ENCODE results near the gene CRB2. TPM values are rescaled to one million over a fixed set of nuclear protein-coding genes. Genes with fewer than 3 reads are reported as not detected.

Gene CRB2
- total and polyA plus RNA-seq, 2 of the 4 experiments (the other 2 are of a cell fraction), result not detected

DNA sequence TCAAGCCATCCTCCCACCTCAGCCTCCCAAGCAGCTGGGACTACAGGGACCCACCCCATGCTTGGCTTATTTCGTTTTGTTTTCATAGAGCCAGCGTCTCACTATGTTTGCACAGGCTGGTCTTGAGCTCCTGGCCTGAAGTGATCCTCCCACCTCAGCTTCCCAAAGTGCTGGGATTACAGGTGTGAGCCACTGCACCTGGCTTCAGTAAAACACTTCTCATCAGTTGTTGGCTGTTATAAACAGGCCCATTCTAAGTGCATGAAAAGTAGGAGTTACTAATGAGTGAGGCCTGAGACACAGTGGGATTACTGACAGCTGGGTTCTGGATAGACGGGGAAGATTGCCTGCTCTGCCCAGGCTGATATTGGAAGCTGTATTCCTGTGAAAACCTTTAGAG lies 3.5 kb downstream of the CRB2 start:
- Histone ChIP-seq H2AK5ac (ENCODE audit: low read depth, low read length) (no peak overlapping the region), H3K9me3 (ENCODE audit: control insufficient read depth, insufficient read depth, low read length) (no peaks in the 10 kb centered on the region), H3K4me2 (ENCODE audit: low read depth, low read length) (no peak overlapping the region), H3K14ac (replicated peaks; ENCODE audit: low read depth, low read length) (no peak overlapping the region), H3K36me3 (ENCODE audit: control insufficient read depth, insufficient read depth, low read length) (no peaks in the 10 kb centered on the region), H3K18ac (ENCODE audit: low read depth, low read length) (no peak overlapping the region), H3K23ac (ENCODE audit: low read depth, low read length) (no peak overlapping the region), H4K5ac (ENCODE audit: low read depth, low read length) (no peak overlapping the region), H2AK9ac (replicated peaks; ENCODE audit: low read depth, low read length, poor library complexity) (no peak overlapping the region), H2BK15ac (ENCODE audit: low read depth, low read length) (no peak overlapping the region), H3K79me1 (ENCODE audit: low read depth in 1 of 2, low read length in 2 of 2) (no peaks in the 10 kb centered on the region), H3K4ac (ENCODE audit: low read depth, low read length) (no peak overlapping the region), H2AFZ (replicated peaks; ENCODE audit: low read length, poor library complexity) (no peak overlapping the region), H4K91ac (ENCODE audit: insufficient read depth, low read depth, low read length) (no peak overlapping the region), H3K27ac (ENCODE audit: insufficient read depth, low read length) (no peak overlapping the region), H3K27me3 (ENCODE audit: control insufficient read depth, insufficient read depth, low read length) (peaks cover 29% of the 10 kb centered on the region), H3K56ac (ENCODE audit: extremely low read depth, insufficient read depth, low read length) (no peak overlapping the region), H2BK20ac (ENCODE audit: low read depth, low read length) (no peak overlapping the region), H3K9me1 (ENCODE audit: insufficient read depth, low read length) (no peaks in the 10 kb centered on the region), H3K4me3 (ENCODE audit: insufficient read depth, low read depth, low read length) (no peak overlapping the region), H2BK5ac (ENCODE audit: low read depth, low read length, poor library complexity, severe bottlenecking) (no peak overlapping the region), H4K8ac (ENCODE audit: low read depth in 2 of 2, low read length in 2 of 2) (no peak overlapping the region), H4K20me1 (ENCODE audit: insufficient read depth, low read length) (no peaks in the 10 kb centered on the region), H3K4me1 (ENCODE audit: control insufficient read depth, insufficient read depth, low read length) (peaks cover 9% of the 10 kb centered on the region; the same call in 1 of the 2 replicates), H2BK120ac (ENCODE audit: low read depth, low read length) (no peak overlapping the region), H3K9ac (ENCODE audit: low read depth, low read length) (no peak overlapping the region)
- intact Hi-C loops (cut with micrococcal nuclease) (loop anchor here (10.0 kb wide), 2 partner anchors 355 to 515 kb away; no protein-coding TSS in a partner anchor), in situ Hi-C loops (cut with MboI; ENCODE audit: low sequenced_read_pairs) (no loop called here), dilution Hi-C loops (cut with HindIII; ENCODE audit: low sequenced_read_pairs, unreplicated experiment) (no loop called here)
- BruUV-seq (replicated peaks), result no TSS peak
- ATAC-seq (ENCODE audit: low read depth) (no peak), DNase-seq (no peak)
- ChIA-PET POLR2A (ENCODE audit: unreplicated experiment) (no interaction called here), CTCF (interaction anchor here (0.6 to 1.1 kb wide), 3 partner anchors 10 to 125 kb away, joined by 4 to 6 read pairs (median 6); no protein-coding TSS in a partner anchor)
- TF ChIP-seq RFX5 (IDR thresholded peaks at IDR 0.05; ENCODE audit: low read depth, low read length) (no peak), MAZ (IDR thresholded peaks at IDR 0.05; ENCODE audit: borderline replicate concordance, low read depth, low read length) (no peak), USF2 (IDR thresholded peaks at IDR 0.05; ENCODE audit: low read depth, low read length) (no peak), CHD1 (IDR thresholded peaks at IDR 0.05; ENCODE audit: low read depth, low read length) (no peak), POLR2A (IDR thresholded peaks at IDR 0.05; ENCODE audit: low read depth, low read length) (no peak), FOS (IDR thresholded peaks at IDR 0.05; ENCODE audit: low read depth, low read length) (no peak), RAD21 (IDR thresholded peaks at IDR 0.05; ENCODE audit: low read length) (no peak)
- TF ChIP-seq, protein P1, sequence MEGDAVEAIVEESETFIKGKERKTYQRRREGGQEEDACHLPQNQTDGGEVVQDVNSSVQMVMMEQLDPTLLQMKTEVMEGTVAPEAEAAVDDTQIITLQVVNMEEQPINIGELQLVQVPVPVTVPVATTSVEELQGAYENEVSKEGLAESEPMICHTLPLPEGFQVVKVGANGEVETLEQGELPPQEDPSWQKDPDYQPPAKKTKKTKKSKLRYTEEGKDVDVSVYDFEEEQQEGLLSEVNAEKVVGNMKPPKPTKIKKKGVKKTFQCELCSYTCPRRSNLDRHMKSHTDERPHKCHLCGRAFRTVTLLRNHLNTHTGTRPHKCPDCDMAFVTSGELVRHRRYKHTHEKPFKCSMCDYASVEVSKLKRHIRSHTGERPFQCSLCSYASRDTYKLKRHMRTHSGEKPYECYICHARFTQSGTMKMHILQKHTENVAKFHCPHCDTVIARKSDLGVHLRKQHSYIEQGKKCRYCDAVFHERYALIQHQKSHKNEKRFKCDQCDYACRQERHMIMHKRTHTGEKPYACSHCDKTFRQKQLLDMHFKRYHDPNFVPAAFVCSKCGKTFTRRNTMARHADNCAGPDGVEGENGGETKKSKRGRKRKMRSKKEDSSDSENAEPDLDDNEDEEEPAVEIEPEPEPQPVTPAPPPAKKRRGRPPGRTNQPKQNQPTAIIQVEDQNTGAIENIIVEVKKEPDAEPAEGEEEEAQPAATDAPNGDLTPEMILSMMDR (conservative IDR thresholded peaks at IDR 0.05; ENCODE audit: low read depth, low read length), result no peak
- 72% methylated on average over 3 of the region's 3 CpGs; no CpG with 5 or more reads in 1 of the 2 experiments for WGBS, 2 experiments (ENCODE audit: extremely low coverage in 2 of 2, insufficient read length in 1 of 2)

All from IMR-90 (cell line).